Amniotic epithelial cell (primary cell): ENCODE data around the gene DPYSL5.
"Not testable (repeated sequence)": the region's sequence is repeated elsewhere in the genome, so short reads cannot be mapped to it uniquely, and the experiment has no call there.

Experiments
- DNase-seq: peaks from one replicate; pipeline ENCODE4 v3.0.0-alpha.2; 2010; ENCODE audit warnings: low read depth

DPYSL5 gene

DNA sequence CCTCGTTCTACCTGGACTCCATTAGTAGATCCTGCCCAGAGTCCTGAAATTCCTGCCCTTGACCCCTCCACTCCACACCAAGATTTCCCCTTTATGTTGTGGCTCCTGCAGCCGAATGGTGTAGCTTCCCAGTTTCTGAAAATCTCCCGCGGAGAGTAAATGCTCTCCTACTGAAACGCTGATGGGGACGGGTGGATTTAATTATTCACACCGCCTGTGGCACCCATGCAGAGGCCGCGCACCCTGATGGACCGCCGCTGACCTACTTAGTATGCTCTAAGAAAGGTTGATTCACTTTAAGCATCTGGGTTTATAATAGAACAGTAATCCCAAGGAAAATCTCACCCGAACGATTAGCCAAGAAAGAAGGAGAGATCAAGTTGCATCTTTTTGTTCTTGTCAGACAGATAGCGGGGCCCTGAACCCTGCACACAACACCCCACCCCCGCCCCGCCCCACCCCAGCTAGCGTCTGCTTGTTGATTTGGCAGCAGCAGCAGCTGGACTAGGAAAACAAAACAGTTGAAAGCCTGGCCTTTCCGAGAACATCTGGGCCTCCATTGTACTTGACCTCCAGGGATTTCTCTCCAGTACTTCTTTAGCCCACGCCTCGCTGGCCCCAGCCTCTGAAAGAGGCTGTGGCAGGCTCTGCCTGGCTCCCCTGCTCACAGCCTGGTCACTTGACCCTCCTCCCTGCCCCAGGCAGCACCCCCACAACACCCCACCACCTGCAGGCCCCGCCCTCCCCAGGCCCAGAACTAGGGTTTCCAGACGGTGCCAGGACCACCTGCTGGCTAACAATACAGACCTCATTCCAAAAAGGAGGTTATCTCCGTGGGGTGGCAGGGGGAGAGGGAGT, 53.6 kb downstream of the DPYSL5 start:
- no peak for DNase-seq

DNA sequence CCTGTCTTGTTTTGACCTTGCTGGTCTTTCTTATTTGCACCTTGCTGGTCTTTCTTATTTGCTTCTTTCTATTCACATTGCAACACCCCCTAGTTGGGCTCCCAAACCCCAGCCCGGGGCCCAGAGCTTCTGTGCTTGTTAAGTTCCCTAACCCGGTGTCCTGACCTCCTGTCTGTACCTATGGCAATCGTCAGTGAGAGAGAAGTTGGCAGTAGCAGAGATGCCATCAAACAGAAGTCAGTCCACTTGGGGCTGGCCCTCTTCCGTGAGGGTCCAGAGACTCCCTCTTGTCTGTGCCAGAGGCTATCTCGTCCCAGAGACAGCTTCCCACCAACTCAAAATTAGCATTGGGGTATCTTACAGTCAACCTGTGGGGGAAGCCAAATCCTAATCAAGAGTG, 55.7 kb downstream of the DPYSL5 start:
- no peak for DNase-seq

DNA sequence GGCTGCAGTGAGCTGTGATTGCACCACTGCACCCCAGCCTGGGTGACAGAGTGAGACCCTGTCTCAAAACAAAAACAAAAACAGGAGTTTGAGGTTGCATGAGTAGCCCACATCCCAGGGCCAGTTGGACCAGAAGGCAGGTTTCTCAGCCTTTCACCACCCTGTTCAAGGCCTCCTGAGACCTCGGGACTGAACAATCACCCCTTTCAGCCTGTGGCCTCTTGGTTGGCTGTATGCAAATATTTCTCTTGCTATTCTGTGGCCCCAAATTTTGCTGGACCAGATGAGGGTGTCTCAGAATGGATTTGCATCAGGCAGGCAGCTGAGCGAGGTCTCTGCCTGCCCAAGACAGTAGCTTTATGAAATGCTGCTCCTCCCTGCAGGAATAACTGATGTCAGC, 56.9 kb downstream of the DPYSL5 start:
- no peak for DNase-seq

DNA sequence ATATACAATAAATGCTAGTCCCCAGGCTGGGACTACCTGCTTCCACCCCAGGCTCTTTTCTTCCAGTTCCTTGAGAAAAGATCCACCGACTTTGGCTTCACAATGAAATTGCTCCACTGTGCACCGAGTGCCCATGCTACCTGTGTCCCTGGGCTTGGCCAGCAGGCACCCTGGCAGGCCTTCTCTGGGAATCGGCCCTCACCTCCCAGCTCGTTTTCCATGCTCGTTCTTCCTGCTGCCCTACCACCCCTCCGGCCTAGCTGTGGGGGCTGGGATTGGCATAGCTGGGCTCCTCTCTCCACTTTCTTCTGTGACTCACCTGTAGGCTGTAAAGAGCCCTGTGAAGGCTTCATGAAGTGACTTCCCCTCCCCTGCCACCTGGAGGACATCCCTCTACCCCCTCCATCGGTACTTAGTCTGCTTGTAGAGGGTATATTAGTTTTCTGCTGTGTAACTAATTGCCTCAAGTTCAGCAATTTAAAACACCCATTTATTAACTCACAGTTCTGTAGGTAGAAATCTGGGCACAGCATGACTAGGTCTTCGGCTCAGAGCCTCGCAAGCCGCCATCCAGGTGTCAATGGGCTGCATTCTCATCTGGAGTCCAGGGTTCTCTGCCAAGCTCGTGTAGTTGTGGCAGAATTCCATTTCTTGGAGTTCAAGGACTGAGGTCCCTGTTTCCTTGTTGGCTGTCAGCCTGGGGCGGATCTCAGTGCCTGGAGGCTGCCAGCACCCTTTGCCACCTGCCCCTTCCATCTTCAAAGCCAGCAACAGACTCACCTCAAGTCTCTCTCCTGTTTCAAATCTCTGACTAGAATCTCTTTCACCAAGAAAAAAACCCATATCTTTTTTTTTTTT, 57.6 kb downstream of the DPYSL5 start:
- no peak for DNase-seq

DNA sequence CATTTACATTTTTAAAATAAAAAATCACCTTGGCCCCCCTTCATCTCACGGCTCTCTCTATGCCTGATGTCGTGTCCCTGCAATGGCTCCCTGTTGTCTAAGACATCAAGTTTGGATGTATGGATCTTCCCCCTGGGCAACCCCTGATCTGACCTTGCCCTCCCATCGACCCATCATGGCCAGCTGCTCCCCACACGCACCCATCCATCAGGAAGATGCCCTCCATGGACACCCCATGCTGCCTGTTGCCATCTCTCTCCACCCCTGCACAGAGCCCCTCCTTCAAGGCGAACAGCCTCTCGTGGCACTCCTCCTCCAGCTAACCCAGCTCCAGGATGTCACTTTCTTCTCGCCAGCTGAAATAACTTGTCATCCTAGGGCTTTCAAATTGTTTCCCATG, 59.5 kb downstream of the DPYSL5 start:
- DNase-seq = no peak

DNA sequence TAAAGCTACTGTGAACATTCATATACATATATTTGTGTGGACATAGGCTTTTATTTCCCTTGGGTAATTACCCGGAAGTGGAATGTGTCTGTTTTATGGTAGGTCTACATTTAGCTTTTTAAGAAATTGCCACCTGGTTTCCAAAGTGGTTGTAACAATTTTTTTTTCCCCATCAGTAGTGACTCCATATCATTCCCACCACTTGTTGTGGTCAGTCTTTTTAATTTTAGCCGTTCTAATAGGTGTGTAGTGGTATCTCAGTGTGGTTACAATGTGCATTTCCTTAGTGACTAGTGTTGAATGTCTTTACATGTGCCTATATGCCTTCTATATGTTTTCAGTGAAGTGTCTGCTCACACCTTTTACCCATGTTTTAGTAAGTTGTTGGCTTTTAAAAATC, 62.2 kb downstream of the DPYSL5 start:
- DNase-seq = no peak

DNA sequence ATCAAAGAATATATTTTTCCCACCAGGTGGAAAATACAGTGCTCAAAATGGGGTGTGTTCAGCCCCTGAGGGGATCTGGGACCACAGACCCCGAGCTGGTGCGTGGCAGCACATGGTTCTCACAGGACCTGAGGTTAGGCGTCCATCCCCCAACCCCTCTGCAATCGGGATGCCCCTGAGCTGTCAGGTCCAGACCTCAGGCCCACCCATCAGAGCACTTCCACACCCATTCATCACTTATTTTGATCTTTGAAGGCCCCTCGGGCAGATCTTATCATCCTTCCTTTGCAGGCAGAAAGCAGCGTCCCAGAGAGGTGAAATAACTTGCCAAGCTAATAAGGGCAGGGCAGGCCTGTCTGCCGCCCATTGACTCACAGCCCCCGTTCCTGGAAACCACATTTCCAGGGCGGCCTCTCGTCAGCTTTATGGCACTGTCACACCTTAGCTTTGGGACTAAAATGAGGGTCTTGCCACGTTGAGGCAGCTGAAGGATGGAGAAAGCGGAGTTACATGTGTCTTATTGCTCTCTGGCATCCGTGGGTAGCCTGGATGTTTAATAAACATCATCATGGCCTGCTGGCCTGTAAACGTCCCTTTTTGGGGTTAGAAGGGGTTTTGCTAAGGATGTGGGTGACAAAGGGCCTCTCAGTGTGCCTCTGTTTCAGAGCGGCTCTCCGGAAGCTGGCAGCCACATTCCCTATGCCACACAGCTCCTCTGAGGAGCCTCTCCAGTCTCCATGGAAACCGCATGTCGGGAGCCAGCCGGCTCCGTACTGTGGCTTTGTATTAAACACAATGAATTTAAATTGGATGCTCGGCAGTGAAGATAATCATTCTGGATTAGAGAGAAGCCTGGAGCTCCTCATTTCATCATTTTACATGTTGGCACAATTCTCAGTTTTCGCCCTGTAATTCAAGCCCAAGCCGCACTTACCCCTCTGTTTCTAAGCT, 64.3 kb downstream of the DPYSL5 start:
- DNase-seq = peak; percentile 1

DNA sequence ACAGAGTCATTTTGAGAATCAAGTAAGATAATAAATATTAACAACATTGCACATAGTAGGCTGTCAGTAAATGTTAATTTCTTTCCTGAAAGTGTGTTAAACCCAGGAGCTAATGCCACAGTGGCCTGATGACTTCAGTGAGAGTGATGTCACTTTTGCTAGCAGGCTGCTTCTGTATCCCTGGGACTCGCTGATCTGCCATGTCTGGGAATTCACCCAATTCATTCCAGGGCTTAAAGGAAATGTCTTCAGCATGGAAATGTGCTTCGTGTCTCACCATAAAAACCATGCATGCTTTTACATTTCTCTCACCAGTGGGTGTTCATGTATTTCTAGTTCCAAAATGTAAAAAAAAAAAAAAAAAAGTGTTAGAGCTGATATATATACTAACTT, 65.7 kb downstream of the DPYSL5 start:
- DNase-seq = peak; percentile 4

DNA sequence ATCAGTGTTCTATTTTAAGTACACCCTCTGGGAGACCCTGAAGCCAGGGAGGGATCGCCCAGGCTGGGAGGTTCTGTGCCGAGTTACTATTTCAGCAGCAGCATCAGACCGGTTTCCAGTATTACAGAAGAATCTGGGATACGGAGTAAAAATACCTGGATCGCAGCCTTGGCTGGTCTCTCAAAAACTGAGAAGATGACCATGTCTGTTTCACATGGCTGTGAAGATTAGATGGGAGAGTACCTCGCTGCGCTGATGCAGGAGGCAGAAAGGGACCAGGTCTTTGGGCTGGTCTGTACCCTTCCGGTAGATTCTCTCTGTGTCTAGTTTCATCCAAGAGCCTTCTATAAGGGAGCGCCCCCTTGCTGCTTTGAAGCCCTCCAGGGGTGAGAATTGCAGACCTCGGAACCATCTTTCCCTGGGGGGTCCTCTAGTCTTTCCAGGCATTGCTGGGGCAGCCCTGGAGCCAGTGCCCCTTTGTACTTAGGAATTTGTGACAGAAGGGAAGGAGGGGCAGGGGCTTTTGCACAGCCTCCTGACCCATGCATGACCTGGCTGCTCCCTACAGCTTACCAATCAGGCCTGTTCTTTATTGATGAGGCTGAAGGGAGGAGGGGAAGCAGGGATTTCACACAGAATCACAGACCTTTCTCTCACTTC, 66.2 kb downstream of the DPYSL5 start:
- DNase-seq = no peak

DNA sequence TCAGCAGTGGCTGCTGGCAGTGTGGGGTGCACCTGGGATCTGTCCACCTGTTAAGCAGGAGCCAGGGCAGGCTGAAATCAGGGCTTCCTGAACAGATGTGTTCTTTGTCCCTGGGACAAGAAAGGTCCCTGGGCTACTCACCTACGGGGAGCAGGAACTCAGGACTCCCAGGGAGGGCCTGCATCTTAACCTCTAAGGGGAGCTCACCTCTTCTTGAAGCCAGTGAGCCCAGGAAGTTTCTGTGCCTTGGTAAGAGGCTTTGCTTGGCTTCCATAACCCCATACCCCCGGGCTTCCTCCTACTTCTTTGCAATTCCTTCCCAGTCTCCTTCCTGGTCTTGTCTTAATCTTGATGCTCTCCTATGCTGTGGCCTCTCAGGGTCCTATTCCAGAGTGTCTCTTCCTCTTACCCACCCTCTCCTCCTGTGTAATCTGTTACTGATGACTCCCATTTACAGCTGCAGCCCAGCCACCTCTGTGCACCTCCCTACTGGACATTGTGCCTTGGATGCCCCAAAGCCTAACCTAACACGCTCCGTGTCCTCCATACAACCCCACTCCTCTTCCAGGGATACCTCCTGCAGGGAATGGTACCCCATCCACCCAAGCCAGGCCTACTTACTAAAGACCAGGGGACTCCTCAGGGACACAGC, 66.9 kb downstream of the DPYSL5 start:
- DNase-seq = no peak

DNA sequence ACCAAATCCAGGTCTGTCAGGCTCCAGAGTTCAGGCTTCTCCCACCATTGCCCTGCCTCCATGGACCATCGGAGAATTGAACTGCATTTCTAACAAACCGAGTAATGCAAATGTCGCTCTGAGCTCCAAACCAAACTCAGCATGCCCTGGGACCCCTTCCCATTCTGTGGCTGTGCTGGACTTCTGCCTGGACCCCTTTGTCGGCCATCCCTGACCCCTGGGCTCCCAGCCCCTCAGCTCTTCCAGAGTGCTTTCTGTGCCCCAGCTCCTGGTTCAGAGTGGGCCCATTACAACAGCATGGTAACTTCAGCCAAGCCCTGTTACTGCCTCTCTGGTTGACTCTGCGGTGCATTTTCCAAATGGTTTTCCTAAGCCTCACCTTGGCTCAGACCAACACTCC, 67.4 kb downstream of the DPYSL5 start:
- no peak for DNase-seq

DNA sequence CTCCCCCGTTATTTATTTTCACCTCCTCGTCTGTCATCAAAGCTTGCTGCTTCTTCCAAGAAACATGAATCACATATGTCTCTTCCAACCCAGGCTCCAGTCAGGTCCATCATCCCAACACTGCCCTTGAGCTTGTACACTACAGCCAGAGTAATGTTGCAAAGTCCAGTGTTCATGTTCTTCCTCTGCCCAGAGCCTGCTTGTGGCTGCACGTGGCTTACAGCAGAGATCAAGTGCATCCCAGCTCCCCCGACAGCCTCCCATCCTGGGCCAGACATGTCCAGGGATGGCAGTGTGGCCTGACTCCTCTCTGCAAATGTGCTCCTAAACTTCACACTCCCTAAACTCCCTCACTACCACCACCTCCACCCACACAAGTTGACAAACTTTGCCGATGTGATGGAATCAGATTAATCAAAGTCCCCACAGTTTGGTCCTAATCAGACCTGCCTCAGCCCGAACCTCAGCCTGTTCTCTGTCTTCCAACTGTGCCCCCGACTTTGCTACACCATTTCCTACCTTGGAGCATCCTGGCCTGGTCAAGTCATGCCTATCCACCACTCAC, 68.3 kb downstream of the DPYSL5 start:
- DNase-seq = no peak

DNA sequence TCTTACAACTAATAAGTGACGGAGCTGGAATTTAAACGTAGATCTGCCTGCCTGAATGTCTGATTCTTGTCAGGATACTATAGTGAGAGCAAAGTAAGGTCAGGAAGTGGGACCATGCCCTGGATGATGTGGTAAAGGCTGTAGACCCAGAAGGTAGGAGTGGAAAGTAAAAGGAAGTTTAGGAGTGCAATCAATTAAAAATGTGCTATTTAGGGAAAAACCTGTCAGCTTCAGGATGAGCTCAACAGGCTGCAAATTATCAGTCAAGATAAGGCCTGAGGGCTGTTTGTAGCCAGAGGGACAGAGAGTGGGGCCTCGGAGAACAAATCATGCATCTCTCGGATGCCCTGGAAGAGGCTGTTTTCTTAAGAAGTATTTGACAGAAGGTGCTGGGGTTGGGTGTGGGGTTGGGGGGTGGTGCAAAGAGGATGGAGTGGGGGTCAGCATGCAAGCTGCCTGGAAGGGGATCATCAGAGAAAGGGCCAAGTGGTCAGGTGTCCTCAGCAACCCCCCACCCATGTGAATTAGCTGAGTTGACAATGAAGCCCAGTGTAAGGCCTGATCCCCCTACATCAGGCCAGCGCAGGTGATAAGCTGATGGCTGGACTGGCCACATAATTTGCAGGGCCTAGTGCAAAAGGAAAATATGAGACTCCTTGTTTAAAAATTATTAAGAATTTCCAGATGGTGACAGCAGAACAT, 69.4 kb downstream of the DPYSL5 start:
- DNase-seq = no peak

DNA sequence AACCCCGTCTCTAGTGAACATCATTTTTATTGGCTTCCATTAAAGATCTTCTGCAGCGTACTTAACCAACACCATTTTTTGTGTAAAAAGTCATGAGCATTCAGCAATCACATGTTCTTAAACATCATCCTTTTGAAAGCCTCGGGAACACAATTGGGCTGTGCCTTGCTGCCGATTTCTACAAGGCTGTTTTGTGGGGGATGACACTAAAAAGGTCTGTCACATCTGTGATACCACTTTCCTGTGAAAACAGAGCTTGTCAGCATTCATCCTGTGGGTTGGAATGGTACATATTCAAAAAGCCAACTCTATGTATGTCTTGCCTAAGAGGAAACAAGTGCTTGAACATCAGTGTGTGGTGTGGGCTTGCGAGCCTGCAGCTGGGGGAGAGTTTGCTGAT, 73.4 kb downstream of the DPYSL5 start:
- DNase-seq = no peak

DNA sequence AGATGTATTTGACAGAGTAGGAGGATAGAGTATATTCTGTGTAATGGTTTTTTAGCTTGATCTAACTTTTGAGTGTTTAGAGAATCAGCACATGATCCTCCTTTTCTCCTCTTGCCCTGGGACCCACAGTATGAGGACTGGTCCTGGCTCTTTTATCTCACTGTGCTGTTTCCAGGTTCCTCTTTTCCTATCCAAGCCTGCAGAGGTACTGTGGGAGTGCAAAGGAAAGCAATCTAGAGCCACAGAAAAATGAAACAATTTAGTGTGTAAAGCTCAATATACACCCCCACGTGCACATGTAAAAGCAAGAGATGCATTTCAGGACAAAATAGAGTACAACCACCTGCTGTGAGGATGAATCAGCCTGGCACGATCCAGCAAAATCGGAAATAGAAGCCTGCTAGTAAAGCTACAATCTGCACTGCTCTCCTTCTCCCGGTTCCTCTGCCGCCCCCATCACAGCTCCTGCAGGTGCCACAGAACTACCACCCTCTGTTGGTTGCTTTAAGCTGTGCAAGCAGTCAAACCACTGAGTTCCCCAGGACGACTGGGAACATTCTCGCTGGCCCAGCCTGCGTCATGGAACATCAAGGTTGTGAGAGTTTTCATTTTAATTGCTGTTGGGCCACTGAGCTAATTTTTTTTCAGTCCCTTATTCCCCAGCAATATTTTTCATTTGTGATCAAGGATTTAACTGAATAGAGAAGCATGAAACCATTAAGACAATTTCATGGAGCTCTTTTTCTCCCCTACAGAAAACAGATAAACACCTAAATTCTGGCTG, 74.7 kb downstream of the DPYSL5 start:
- peak; percentile 15 for DNase-seq

DNA sequence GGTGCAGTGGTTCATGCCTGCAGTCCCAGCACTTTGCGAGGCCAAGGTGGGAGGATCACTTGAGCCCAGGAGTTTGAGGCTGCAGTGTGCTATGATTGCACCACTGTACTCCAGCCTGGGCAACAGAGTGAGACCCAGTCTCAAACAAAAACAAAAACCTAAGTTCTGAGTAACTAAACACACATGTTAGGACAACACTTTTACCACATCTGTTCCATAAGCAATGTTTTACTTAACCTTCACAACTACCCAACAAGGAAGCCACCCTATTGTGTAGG, 75.2 kb downstream of the DPYSL5 start:
- not testable (repeated sequence) for DNase-seq

DNA sequence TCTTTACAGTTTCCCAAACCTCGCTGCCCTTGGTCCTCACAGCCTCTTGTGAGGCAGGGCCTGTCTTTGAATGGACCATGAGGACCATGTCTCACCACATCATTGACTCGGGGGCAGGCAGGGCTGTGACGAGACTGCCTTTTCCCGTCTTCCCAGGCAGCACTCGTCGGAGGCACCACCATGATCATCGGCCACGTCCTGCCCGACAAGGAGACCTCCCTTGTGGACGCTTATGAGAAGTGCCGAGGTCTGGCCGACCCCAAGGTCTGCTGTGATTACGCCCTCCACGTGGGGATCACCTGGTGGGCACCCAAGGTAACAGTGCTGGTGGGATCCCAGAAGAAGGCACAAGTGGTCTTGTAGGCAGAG, 76.8 kb downstream of the DPYSL5 start:
- no peak for DNase-seq

DNA sequence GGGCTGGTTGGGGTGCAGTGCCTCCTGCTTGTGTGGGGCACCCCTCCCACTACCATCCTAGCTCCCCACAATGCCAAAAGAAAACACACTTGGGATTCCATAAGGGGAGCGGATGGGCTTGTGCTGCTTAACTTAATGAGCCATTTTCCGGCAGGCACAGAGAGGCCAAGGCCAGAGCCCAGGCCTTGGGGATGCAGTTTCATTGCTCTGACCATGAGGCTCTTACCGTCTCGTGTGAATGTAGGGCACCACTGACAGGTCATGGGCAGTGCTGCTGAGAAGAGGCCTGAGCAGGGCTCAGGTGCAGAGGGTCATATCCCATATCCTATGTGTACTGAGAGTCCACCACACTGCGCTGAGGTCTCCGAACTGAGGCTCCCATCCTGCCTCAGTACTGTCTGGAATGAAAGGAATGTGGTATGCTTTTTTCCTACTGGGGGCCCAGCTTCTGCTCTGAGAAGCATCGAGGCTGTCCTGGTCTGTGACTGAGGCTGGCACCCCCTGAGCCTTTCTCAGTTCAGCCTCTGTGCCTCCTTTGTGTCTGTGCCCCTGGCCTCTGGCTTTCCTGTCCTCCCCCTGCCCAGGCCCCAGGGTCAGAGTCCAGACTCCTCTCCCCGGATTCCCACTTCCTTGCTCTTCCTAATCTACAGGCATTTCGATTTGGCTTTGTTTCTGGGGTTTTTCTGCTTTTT, 77.3 kb downstream of the DPYSL5 start:
- DNase-seq = peak; percentile 9

DNA sequence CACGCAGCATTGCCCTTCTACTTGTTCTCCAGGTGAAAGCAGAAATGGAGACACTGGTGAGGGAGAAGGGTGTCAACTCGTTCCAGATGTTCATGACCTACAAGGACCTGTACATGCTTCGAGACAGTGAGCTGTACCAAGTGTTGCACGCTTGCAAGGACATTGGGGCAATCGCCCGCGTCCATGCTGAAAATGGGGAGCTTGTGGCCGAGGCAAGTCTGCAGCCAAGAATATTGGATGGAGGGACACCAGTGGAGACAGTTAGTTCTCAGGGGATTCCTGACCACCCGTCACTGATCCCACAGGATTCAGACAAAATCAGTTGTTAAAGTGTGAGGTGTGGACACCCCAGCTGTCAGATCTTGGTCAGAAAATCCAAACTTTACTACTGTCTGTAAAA, 79.3 kb downstream of the DPYSL5 start:
- no peak for DNase-seq
